Skeletal muscle cell (primary cell): ENCODE measurements around the gene ATP5F1D.
"Not testable (repeated sequence)": the region's sequence is repeated elsewhere in the genome, so short reads cannot be mapped to it uniquely, and the experiment has no call there.

Source experiments
- DNase-seq: peaks from one replicate; pipeline ENCODE4 v3.0.0-alpha.2; 2010; ENCODE audit warnings: low read depth
- H3K4me3 ChIP-seq: 2 replicates; pipeline ENCODE4 v1.5.1; 2011; ENCODE audit warnings: low read depth, mild to moderate bottlenecking, control low read depth, low read length, moderate library complexity

ATP5F1D gene

GRCh38 chr19:1241417-1242095 is at the start of gene ATP5F1D:
Gene ATP5F1D, plus strand, starts transcription at chr19:1241751. Its CDS starts 100 bp downstream, at chr19:1241851.
- peak within 1 kb of the TSS; percentile 76 for H3K4me3 ChIP-seq

DNA sequence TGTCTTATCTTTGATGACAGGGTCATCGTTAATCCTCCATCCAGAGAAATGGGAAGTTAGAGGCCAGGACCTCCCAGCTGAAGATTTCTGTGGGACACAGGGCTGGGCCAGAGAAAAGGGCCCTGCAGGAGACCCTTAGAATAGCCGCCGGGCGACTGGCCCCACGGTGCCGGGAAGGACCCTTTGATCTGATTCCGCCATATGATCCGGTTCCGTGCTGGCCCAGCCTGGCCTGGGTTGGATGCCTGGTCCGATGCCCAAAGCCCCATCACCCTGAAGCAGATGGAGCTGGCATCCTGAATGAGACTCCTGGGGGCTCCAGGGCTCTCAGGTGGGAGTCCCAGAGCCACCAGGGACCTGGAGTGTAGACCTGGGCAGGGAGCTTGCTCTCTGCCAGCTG is 42.0 kb upstream of the ATP5F1D start:
- DNase-seq: no peak
- no peak overlapping the region for H3K4me3 ChIP-seq

More at GRCh38 chr19:1241417-1242095, at the start of gene ATP5F1D:
- peak; percentile 85 for DNase-seq

GRCh38 chr19:1200614-1201013 is 40.9 kb upstream of the ATP5F1D start:
- H3K4me3 ChIP-seq, DNase-seq: not testable (repeated sequence)

DNA sequence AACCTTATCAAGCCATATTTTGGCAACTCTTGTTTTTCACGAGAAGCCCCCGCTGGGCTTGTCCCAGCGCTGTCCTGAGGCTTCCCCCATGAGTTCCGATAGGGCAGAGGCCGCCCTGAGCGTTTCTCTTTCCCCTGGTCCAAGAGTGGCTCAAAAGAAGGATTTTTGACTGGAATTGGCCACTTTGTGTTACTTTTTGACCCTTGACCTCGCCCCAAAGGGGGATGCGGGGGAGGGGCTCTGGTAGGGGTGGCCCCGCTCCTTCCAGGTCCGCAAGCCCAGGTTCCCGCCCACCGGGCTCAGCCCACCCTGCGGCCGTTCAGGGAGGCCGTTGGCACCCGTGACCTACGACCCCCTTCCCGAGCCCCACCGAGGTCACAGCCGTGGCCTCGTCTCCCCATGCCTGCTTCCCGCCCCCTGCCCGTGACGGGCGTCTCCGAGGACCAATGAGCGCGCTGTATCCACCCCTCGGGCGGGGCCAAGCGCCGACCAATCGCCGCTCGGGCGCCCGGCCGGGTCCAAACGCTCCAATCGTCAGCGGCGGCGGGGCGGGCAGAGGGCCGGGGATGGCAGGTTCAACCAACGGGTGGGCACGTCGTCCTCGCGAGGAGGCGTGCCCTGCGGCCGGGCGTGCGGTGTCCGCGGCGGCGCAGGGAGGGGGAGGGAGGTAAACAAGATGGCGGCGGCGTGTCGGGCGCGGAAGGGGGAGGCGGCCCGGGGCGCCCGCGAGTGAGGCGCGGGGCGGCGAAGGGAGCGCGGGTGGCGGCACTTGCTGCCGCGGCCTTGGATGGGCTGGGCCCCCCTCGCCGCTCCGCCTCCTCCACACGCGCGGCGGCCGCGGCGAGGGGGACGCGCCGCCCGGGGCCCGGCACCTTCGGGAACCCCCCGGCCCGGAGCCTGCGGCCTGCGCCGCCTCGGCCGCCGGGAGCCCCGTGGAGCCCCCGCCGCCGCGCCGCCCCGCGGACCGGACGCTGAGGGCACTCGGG is 36.1 kb upstream of the ATP5F1D start, which contains the start of gene STK11:
Gene STK11, plus strand, starts transcription at position 665 of the 986 bp plus-strand sequence. CDS start 1,136 bp downstream, outside the sequence.
- peak within 1 kb of the TSS; percentile 74 for H3K4me3 ChIP-seq
- DNase-seq: peak; percentile 87

GRCh38 chr19:1206150-1206863 is 35.2 kb upstream of the ATP5F1D start:
- H3K4me3 ChIP-seq: peak overlapping the region; percentile 74
- DNase-seq: no peak

- DNase-seq: no peak
- peak overlapping the region; percentile 74 for H3K4me3 ChIP-seq
Measured at GRCh38 chr19:1206864-1207450, 34.6 kb upstream of the ATP5F1D start.

GRCh38 chr19:1208830-1209229 is 32.7 kb upstream of the ATP5F1D start:
- not testable (repeated sequence) for DNase-seq, H3K4me3 ChIP-seq

GRCh38 chr19:1210227-1210538 is 31.4 kb upstream of the ATP5F1D start:
- H3K4me3 ChIP-seq: no peak overlapping the region
- no peak for DNase-seq

DNA sequence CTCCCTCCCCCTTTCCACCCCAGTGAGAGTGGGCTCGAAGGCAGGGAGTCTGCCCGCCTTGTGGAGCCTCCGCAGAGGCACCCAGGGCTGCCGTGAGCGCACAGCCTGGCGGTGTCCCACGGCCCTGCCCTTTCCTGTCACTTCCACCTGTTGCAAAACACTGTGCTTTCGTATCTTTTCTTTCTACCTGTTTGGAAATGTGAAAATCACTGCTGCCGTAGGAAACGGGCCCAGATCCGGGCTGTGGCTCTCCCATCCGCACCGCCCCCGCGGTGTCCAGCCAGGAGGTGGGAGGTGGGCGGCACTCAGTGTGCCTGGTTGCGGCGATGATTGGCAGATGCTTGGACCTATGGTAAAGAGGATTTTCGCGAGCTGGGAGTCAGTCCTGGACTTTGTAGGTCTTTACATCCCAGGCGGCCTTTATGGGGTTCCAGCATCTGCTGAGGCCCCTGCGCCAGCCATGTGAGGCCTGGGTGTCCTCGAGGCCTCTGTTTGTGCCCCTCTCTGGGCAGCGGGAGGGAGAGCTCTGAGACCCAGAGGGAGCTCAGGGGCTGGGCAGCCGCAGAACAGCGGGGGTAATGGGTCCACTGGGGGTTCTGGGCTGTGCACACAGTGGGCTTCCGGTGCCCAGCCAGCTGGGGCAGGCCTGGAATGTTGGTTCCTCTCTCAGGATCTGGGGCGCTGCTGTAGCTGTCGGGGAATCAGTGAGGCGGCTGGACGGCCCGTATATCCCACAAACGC is 29.9 kb upstream of the ATP5F1D start:
- DNase-seq: no peak
- H3K4me3 ChIP-seq: no peak overlapping the region

DNA sequence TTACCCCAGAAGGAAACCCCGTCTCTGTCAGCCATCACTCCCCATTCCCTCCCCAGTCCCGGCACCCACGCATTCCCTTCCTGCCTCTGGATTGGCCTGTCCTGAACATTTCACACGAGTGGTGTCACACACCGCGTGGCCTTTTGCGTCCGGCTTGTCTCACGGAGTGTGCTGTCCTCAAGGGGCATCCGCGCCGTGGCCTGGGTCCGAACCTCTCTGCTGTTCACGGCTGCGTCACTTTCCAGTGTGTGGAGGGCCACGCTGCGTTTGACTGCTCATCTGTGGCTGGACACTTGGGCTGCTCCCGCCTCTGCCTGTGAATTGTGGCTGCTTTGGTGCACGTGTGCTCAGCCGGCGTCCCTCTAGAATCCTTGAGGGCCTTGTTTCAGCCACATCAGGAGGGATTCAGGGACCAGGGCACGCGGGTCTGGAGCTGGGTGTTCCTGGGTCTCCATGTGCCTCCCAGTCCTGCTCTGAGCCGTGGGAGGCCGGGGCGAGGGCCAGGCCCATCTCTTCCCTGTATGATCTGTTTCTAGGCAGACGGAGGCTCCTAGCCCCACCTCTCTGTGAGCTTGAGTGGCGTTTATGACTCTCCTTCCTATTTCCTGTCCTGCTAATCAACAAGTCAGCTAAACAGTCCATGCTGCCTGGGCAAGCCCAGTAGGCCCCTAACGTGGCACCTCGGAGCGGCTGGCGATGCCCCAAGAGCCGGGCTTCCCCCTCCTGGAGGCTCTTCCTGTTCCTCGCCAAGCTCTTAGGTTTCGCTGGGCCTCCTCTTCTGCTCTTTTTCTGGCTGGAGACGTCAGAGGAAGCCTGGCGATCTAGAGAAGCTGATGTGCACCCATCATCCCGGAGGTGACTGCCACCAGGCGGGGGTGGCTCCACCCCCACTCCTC is 27.9 kb upstream of the ATP5F1D start:
- peak; percentile 65 for DNase-seq
- no peak overlapping the region for H3K4me3 ChIP-seq

GRCh38 chr19:1214299-1214861 is 27.2 kb upstream of the ATP5F1D start:
- no peak overlapping the region for H3K4me3 ChIP-seq
- DNase-seq: no peak

- no peak for DNase-seq
- no peak overlapping the region for H3K4me3 ChIP-seq
Measured at GRCh38 chr19:1214862-1215731, 26.5 kb upstream of the ATP5F1D start.

DNA sequence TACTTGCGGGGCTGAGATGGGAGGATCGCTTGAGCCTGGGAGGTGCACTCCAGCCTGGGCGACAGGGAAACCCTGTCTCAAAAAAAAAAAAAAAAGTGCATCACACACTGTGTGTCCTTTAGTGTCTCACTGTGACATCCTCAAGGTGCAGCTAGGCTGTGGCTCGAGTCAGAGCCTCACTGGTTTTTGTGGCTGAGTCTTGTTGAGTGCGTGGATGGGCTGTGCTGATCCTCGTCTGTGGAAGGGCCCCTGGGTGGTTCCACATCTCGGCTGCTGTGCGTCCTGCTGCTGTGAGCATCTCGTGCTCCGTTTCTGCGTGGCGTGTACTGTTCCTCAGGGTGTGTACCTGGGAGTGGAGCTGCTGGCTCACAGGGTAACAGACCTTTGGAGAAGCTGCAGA is 24.8 kb upstream of the ATP5F1D start:
- H3K4me3 ChIP-seq: no peak overlapping the region
- DNase-seq: no peak

GRCh38 chr19:1217366-1217765 is 24.2 kb upstream of the ATP5F1D start:
- DNase-seq: no peak
- H3K4me3 ChIP-seq: no peak overlapping the region

DNA sequence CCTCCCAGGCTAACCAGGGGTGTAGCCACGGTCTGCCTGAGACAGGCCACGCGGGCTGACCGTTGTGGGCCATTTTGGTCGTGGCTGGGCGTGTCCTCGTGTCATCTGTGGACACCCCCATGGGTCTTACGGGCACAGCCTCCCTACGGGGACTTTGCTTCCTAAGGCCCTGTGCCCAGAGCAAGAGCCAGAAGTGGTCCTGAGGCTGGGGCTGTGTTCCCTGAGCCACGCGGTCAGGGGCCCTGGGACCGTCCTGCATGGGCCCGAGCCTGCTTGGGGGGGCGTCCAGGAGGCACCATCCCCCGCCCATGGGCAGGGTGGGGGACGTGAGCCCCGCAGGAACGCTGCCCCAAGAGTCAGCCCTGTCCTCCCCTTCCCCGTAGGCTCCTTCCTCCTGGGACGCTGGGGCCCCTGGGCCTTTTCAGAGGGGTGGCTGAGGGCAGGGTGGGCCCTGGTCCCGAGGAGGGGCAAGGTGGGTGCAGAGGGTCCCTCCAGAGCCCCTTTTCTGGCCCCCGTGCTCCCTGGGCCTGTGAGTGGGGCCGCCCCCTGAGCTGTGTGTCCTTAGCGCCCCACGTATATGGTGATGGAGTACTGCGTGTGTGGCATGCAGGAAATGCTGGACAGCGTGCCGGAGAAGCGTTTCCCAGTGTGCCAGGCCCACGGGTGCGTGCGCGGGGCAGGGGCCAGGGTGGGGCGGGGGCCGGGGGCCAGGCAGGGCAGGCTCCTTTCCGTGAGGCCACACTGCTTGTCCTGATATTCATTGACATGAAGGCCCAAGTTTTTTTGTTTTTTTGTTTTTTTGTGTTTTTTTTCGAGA is 22.6 kb upstream of the ATP5F1D start:
- no peak overlapping the region for H3K4me3 ChIP-seq
- DNase-seq: no peak
